ENCODE results near the gene COMMD3. TPM values are rescaled to one million over a fixed set of nuclear protein-coding genes. Genes with fewer than 3 reads are reported as not detected.

The COMMD3 gene
- total and polyA plus RNA-seq, 5 donors, result 67.7 to 95.9 (median 82.6) TPM

DNA sequence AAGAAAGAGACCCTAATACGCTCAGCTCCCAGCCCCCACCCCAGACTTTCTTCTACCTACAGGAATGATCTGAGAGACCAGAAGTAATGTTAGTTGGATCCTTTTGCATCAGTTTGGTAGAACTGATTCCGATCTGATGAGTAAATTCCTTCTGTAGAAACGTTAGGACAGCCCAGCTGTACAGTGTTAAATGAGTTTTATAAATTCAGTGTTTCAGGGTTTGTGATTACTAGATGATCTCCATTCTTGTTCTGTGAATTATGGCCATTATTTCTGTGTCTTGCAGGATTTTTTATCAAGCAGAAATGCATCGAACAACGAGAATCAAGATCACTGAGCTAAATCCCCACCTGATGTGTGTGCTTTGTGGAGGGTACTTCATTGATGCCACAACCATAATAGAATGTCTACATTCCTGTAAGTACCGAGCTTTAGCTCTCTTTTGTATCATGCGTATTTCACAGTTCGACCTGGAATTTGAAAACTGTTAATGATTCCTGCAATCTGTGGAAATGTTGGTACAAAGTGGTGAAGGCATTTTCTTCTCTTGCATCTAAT lies 10.0 kb downstream of the COMMD3 start:
- WGBS, result 73% methylated on average over 8 of the region's 8 CpGs
- DNase-seq, result no peak
- Histone ChIP-seq H3K27ac (ENCODE audit: low read length) (no peak overlapping the region), H3K4me3 (ENCODE audit: low read length) (peak overlapping the region; percentile 97), H3K9me3 (ENCODE audit: control insufficient read depth, low read length) (no peaks in the 10 kb centered on the region), H3K4me1 (ENCODE audit: control insufficient read depth, insufficient read depth, low read length) (peaks cover 2% of the 10 kb centered on the region), H3K27me3 (ENCODE audit: control insufficient read depth, insufficient read depth) (no peaks in the 10 kb centered on the region)
- intact Hi-C loops (cut with DNase I), result loop anchor here in 2 of 4 donors (10.0 kb wide), 2 partner anchors 311 to 321 kb away; partner anchors contain the start of gene DNAJC1 (in 1 of the 2)
- ATAC-seq, result no peak

DNA sequence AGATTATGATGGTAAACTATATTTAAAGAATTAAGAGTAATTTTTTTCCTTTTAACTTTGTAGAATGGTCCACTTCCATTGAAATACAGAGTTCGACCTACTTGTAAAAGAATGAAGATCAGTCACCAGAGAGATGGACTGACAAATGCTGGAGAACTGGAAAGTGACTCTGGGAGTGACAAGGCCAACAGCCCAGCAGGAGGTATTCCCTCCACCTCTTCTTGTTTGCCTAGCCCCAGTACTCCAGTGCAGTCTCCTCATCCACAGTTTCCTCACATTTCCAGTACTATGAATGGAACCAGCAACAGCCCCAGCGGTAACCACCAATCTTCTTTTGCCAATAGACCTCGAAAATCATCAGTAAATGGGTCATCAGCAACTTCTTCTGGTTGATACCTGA lies 13.0 kb downstream of the COMMD3 start:
- no peak for ATAC-seq
- 92% methylated on average over 3 of the region's 3 CpGs for WGBS
- intact Hi-C loops (cut with DNase I), result loop anchor here in 2 of 4 donors (10.0 kb wide), 2 partner anchors 314 to 324 kb away; partner anchors contain the start of gene DNAJC1 (in 1 of the 2)

DNA sequence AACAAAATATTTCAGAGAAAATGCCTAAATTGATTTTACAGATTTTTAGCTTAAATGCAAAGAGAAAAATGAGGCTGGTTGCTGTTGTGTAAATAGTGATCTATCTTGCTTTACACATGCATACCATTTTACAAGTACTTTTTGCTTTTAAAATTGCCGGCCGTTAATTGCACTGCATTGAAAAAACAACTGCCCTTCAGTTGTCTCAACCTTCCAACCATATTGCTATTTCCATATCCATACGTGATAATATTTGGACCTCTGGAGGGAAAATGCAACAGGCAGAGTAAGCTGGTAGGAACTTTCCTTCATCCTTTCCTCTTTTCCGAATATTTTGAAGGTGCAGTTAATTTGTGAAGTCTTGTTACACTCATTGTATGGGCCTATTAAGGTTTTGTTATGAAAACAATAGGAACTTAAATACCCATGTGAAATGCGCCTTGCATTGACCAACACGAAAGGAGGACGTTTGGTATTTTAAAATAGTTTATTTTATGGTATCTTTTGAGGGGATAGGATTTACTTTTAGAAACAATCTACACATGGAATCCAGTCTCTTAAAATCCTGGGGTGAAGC lies 16.0 kb downstream of the COMMD3 start:
- H3K4me1 ChIP-seq (ENCODE audit: control insufficient read depth, insufficient read depth, low read length), result peaks cover 6% of the 10 kb centered on the region
- no peaks in the 10 kb centered on the region for H3K9me3 ChIP-seq (ENCODE audit: control insufficient read depth, low read length)
- WGBS, result 95% methylated on average over 7 of the region's 7 CpGs
- no peak for ATAC-seq
- DNase-seq, result no peak
- intact Hi-C loops (cut with DNase I), result no loop called here
- H3K27me3 ChIP-seq (ENCODE audit: control insufficient read depth, insufficient read depth), result no peaks in the 10 kb centered on the region
- H3K27ac ChIP-seq (ENCODE audit: low read length), result no peak overlapping the region
- no peak overlapping the region for H3K4me3 ChIP-seq (ENCODE audit: low read length)

More for the DNA sequence above, 13.0 kb downstream of the COMMD3 start:
- no peak overlapping the region for H3K27ac ChIP-seq (ENCODE audit: low read length)
- H3K4me3 ChIP-seq (ENCODE audit: low read length), result no peak overlapping the region
- no peaks in the 10 kb centered on the region for H3K27me3 ChIP-seq (ENCODE audit: control insufficient read depth, insufficient read depth)
- no peak for DNase-seq
- H3K4me1 ChIP-seq (ENCODE audit: control insufficient read depth, insufficient read depth, low read length), result no peaks in the 10 kb centered on the region
- H3K9me3 ChIP-seq (ENCODE audit: control insufficient read depth, low read length), result no peaks in the 10 kb centered on the region

DNA sequence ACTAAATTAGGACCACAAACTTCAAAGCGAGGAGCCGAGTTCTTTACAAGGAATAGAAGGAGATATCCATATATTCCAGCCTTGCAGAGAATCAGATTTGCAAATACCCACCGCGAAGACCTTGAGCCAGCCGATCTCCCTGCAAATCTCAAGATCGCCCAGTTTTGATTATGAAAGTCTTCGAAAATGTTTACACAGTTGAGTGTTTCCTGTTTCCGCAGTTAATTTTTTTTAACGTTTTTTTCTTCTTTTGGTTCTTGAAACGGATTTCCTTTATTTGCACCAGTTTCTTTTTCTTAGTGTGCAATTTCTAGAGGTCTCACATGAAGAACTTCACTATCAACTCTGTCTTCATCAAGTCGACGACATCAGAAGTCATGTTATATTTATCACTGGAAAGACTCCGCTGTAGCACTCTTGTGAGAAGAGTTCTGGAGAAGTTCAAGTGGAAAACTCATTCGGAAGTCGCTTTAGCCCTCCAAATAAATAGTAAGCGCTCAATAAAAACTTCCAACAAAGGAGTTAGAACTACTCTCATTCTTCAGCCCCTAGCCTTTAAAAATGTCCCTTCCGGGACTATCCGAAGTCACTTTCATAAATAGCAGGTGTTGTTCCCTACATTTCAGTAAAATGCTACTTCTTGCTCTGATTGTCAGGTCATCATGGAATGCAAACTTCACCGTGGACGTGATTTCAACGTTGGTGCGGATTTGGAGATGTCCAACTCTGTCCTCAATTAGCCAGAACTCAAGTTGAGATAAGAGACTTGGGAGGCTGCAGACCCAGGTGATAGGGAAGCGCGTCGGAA lies 17.2 kb downstream of the COMMD3 start:
- Histone ChIP-seq H3K9me3 (ENCODE audit: control insufficient read depth, low read length) (no peaks in the 10 kb centered on the region), H3K4me3 (ENCODE audit: low read length) (no peak overlapping the region), H3K27me3 (ENCODE audit: control insufficient read depth, insufficient read depth) (peaks cover 3% of the 10 kb centered on the region), H3K27ac (ENCODE audit: low read length) (no peak overlapping the region), H3K4me1 (ENCODE audit: control insufficient read depth, insufficient read depth, low read length) (peaks cover 6% of the 10 kb centered on the region)
- intact Hi-C loops (cut with DNase I), result no loop called here
- no peak for ATAC-seq
- no peak for DNase-seq
- 50% methylated on average over 25 of the region's 25 CpGs for WGBS

DNA sequence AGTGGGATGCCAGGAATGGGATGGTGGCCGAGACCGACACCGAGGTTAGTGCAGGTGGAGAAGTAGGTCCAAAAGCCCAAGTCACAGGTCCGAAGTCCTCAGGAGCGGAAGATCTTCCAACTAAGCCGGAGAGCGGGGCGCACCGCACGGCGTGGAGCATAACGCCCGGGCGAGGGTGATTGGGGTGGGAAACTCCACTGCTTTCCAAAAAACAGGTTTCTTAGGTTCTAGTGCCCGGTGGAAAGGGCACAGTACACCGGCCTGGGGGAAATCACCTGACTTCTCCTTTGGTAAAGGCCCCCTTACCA lies 17.7 kb downstream of the COMMD3 start:
- intact Hi-C loops (cut with DNase I), result no loop called here
- Histone ChIP-seq H3K27me3 (ENCODE audit: control insufficient read depth, insufficient read depth) (peaks cover 3% of the 10 kb centered on the region), H3K9me3 (ENCODE audit: control insufficient read depth, low read length) (no peaks in the 10 kb centered on the region), H3K4me3 (ENCODE audit: low read length) (no peak overlapping the region), H3K27ac (ENCODE audit: low read length) (no peak overlapping the region), H3K4me1 (ENCODE audit: control insufficient read depth, insufficient read depth, low read length) (peaks cover 6% of the 10 kb centered on the region)
- WGBS, result 51% methylated on average over 16 of the region's 16 CpGs
- DNase-seq (peak in 2 of 3 donors; percentile 30 to 32), ATAC-seq (no peak)

DNA sequence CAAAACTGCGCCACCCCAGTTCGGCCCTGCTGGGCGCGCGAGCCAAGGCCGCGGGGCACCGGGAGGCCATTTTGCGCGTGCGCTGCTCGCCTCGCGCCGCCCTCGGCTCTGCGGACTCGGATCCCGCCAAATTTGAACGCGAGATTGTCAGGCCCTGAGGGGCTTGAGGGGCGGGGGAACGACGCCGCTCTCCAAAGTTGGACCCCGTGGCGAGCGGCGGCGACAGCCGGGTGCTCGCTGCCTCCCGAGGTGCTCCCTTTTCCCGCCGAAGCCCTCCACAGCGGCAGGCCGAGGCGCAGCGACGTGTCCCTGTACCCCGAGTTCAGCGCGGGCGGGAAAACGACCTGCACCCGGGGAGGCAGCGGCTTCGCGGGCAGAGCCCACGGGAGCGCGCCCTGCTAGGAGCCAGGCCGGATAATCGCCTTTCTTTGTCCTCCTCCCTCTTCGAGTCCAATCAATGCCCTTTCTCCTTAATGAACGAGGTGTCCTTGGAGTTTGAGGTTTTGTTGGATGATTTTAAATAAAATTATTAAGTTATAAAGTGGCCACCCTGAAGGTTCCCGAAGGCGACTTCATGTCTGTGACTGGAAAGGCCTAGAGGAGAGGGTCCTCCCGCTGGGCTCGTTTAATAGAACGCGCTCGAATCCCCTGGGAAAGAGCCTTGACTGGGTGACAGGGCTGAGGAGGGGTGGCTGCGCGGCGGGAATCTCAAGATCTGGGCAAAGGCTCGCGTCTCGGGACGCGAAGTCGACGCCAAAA lies 18.4 kb downstream of the COMMD3 start:
- intact Hi-C loops (cut with DNase I), result no loop called here
- ATAC-seq, result peak; percentile 37 to 51
- Histone ChIP-seq H3K27me3 (ENCODE audit: control insufficient read depth, insufficient read depth) (peaks cover 3% of the 10 kb centered on the region), H3K27ac (ENCODE audit: low read length) (no peak overlapping the region), H3K9me3 (ENCODE audit: control insufficient read depth, low read length) (no peaks in the 10 kb centered on the region), H3K4me3 (ENCODE audit: low read length) (peak overlapping the region; percentile 59), H3K4me1 (ENCODE audit: control insufficient read depth, insufficient read depth, low read length) (peaks cover 6% of the 10 kb centered on the region)
- WGBS, result 10% methylated on average over 73 of the region's 73 CpGs
- DNase-seq, result peak; percentile 43 to 66 (median 64)

DNA sequence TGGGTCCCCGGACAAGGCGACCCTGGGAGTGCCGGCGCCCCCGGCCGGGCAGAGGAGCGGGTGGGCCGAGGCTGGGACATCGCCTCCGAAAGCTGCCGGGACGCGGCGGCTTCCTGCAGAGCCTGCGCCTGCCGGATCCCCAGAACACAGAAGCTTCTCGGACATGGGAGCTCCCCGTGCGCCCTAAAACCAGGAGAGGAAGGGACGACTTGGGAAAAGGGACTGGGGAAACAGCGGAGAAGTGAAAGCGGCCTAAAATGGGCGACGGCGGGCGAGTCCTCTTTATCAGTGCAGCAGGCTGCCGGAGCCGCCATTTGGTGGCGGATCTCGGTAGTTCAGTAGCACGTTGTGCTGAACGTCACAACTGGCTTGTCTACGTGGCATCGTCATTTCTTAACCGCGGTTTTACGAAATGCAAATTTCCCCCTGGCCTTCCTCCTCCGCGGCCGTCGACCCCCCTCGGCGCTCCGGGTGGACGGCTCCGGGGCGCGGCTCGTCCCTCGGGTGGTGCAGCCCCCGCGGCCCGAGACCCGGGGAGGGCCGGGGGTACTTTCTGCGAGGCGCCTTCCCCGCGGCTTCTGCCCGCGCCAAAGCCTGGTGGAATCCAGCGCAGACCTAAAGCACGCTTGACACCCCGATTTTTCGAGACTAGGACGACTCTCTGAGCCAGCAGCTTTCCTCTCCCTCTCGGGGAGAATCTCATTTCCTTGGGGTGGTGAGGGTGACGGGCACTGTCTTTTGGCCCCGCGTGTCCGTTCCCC lies 19.2 kb downstream of the COMMD3 start:
- H3K4me1 ChIP-seq (ENCODE audit: control insufficient read depth, insufficient read depth, low read length), result peaks cover 6% of the 10 kb centered on the region
- peaks cover 3% of the 10 kb centered on the region for H3K27me3 ChIP-seq (ENCODE audit: control insufficient read depth, insufficient read depth)
- no peak overlapping the region for H3K27ac ChIP-seq (ENCODE audit: low read length)
- 3% methylated on average over 71 of the region's 71 CpGs for WGBS
- DNase-seq (peak; percentile 58 to 79 (median 75)), ATAC-seq (peak; percentile 47 to 63)
- intact Hi-C loops (cut with DNase I), result no loop called here
- H3K4me3 ChIP-seq (ENCODE audit: low read length), result peak overlapping the region; percentile 59
- no peaks in the 10 kb centered on the region for H3K9me3 ChIP-seq (ENCODE audit: control insufficient read depth, low read length)

DNA sequence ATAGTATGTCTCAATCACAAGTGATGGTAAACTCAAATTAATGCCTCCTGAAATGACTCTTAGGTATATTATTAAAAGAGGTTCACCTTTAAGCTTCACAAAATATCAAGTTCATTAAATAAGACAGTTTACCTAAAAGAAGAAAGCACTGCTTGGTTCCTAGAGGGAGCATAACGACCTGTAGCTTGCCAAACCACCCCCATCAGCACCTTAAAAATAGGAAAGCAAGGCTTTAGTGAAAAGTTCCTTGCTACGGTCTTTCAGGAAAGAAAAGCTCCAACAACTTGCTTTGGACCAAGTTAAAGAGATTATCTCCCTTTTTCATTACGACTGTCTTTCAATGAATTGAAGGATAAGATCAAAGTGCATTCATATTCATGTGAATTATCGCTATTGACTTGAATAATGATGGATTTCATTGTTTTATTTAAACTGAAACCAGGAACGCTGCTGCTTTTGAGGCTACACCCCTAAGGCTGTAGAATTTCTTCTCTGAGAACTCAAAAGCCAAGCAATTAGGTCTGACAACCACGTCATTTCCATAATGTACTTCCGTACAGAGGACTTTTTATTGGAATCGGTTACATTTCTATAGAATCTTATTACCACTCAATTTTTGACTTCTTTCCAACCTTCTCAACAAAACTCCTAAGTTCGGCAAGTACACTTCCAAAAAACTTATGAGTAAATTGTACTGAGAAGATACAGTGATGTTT lies 22.2 kb downstream of the COMMD3 start:
- peaks cover 6% of the 10 kb centered on the region for H3K4me1 ChIP-seq (ENCODE audit: control insufficient read depth, insufficient read depth, low read length)
- ATAC-seq (no peak), DNase-seq (no peak)
- H3K27me3 ChIP-seq (ENCODE audit: control insufficient read depth, insufficient read depth), result peaks cover 3% of the 10 kb centered on the region
- intact Hi-C loops (cut with DNase I), result no loop called here
- WGBS, result 19% methylated on average over 9 of the region's 9 CpGs
- H3K9me3 ChIP-seq (ENCODE audit: control insufficient read depth, low read length), result no peaks in the 10 kb centered on the region
- no peak overlapping the region for H3K27ac ChIP-seq (ENCODE audit: low read length)
- peak overlapping the region; percentile 16 for H3K4me3 ChIP-seq (ENCODE audit: low read length)

DNA sequence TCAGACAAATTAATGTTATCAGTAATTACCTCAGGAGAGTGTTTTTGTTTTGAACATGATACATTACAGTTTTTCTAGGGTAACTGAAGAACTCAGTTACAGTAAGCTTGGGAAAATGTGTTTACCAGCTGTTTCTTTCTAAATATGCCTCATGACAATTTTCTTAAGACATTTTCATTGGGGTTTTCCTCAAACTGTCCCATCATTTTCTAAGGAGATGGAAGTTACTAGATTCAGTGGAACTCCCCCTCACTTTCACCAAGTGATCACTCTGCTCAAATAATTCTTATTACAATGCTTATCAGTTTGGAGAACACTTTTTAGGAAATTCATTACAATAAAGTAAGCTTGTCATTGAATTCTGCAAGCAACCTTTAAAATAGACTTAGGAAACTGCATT lies 22.7 kb downstream of the COMMD3 start:
- intact Hi-C loops (cut with DNase I), result no loop called here
- ATAC-seq (no peak), DNase-seq (no peak)
- peaks cover 3% of the 10 kb centered on the region for H3K27me3 ChIP-seq (ENCODE audit: control insufficient read depth, insufficient read depth)
- no peak overlapping the region for H3K27ac ChIP-seq (ENCODE audit: low read length)
- H3K9me3 ChIP-seq (ENCODE audit: control insufficient read depth, low read length), result no peaks in the 10 kb centered on the region
- no peak overlapping the region for H3K4me3 ChIP-seq (ENCODE audit: low read length)
- peaks cover 6% of the 10 kb centered on the region for H3K4me1 ChIP-seq (ENCODE audit: control insufficient read depth, insufficient read depth, low read length)

DNA sequence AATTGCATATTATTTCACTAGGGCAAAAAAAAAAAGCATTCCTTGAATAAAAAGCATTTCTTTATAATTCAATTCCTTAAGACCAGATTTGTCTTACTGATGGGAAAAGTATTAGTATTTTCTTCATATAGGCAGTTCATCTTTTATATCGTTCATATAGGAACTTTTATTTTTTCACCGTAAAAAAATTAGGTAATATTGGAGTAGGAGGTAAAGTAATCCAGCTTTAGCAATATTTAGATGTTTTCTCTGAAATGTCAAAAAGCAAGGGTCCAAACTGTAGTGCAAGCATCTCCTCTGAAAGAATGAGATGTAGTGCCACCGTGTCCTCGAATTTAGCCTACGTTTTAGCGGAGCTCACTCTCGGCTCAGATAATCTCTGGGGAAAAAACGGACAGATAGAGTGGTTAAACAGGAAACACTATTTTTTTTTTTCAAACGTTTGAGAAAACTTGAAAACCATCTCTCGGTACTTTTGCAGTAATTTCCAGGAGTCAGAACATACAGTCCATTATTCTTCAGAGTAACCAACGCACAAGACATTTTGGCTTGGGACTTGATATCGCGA lies 23.7 kb downstream of the COMMD3 start:
- under 1% methylated on average over 13 of the region's 13 CpGs for WGBS
- no peak overlapping the region for H3K27ac ChIP-seq (ENCODE audit: low read length)
- H3K4me3 ChIP-seq (ENCODE audit: low read length), result peak overlapping the region; percentile 97
- no peaks in the 10 kb centered on the region for H3K9me3 ChIP-seq (ENCODE audit: control insufficient read depth, low read length)
- intact Hi-C loops (cut with DNase I), result no loop called here
- no peak for ATAC-seq
- peaks cover 3% of the 10 kb centered on the region for H3K4me1 ChIP-seq (ENCODE audit: control insufficient read depth, insufficient read depth, low read length)
- no peak for DNase-seq
- H3K27me3 ChIP-seq (ENCODE audit: control insufficient read depth, insufficient read depth), result peaks cover 3% of the 10 kb centered on the region

Data from right cardiac atrium (tissue), 5 donors.